ENCODE data around the gene TET2. TPM values are rescaled to one million over a fixed set of nuclear protein-coding genes. Genes with fewer than 3 reads are reported as not detected.

TET2 gene
- total RNA-seq: 10 to 100 TPM; 19.1 to 36.8 (median 30.4) TPM

GRCh38 chr4:105146276-105147015 lies at the start of gene TET2:
TSS of gene TET2 (plus strand) at chr4:105146876. CDS start at chr4:105233943, 87,067 bp downstream.
- WGBS, 2 donors: 0% methylated on average over 16 to 52 of the region's 77 CpGs
- TF ChIP-seq POLR2A (IDR thresholded peaks at IDR 0.05): peak in 3 of 4 donors; percentile 70 to 87 (median 82)
- TF ChIP-seq CTCF (IDR thresholded peaks at IDR 0.05): peak in 1 of 6 experiments; percentile 17

GRCh38 chr4:105102016-105102415 lies 44.7 kb upstream of the TET2 start:
- TF ChIP-seq POLR2A (IDR thresholded peaks at IDR 0.05) (no peak), CTCF (IDR thresholded peaks at IDR 0.05) (no peak)
- Histone ChIP-seq H3K36me3 (no peaks in the 10 kb centered on the region), H3K4me3 (no peak overlapping the region), H3K4me1 (no peaks in the 10 kb centered on the region), H3K27me3 (no peaks in the 10 kb centered on the region), H3K9me3 (peaks cover 0 to 8% (median 0%) of the 10 kb centered on the region in 3 donors), H3K27ac (no peak overlapping the region)
- intact Hi-C loops (cut with DNase I): no loop called here
- DNase-seq: no peak

More at GRCh38 chr4:105146276-105147015, at the start of gene TET2:
- H3K9me3 ChIP-seq: no peaks in the 10 kb centered on the region
- H3K36me3 ChIP-seq: no peaks in the 10 kb centered on the region
- peak within 1 kb of the TSS; percentile 75 to 93 (median 90) for H3K4me3 ChIP-seq
- no peaks in the 10 kb centered on the region for H3K27me3 ChIP-seq
- peaks cover 0 to 46% (median 16%) of the 10 kb centered on the region in 3 donors for H3K4me1 ChIP-seq
- intact Hi-C loops (cut with DNase I): no loop called here
- DNase-seq: peak; percentile 6
- peak within 1 kb of the TSS; percentile 87 to 92 (median 90) for H3K27ac ChIP-seq

GRCh38 chr4:105106426-105106825 lies 40.2 kb upstream of the TET2 start:
- no peaks in the 10 kb centered on the region for H3K9me3 ChIP-seq
- no peak overlapping the region for H3K4me3 ChIP-seq
- TF ChIP-seq CTCF (IDR thresholded peaks at IDR 0.05) (no peak), POLR2A (IDR thresholded peaks at IDR 0.05) (no peak)
- no peaks in the 10 kb centered on the region for H3K36me3 ChIP-seq
- H3K4me1 ChIP-seq: no peaks in the 10 kb centered on the region
- intact Hi-C loops (cut with DNase I): no loop called here
- DNase-seq: no peak
- H3K27ac ChIP-seq: peak overlapping the region in 1 of 4 donors; percentile 47
- no peaks in the 10 kb centered on the region for H3K27me3 ChIP-seq

- no peaks in the 10 kb centered on the region for H3K36me3 ChIP-seq
- peak overlapping the region in 1 of 4 donors; percentile 47 for H3K27ac ChIP-seq
- H3K9me3 ChIP-seq: no peaks in the 10 kb centered on the region
- no peaks in the 10 kb centered on the region for H3K27me3 ChIP-seq
- no peak for DNase-seq
- H3K4me1 ChIP-seq: no peaks in the 10 kb centered on the region
- whole genome bisulfite sequencing, 2 donors: 63 to 77% methylated on average over 5 of the region's 5 CpGs
- intact Hi-C loops (cut with DNase I): no loop called here
- no peak for TF ChIP-seq CTCF (IDR thresholded peaks at IDR 0.05)
- no peak for TF ChIP-seq POLR2A (IDR thresholded peaks at IDR 0.05)
- no peak overlapping the region for H3K4me3 ChIP-seq
Measured at GRCh38 chr4:105107095-105107856, 39.4 kb upstream of the TET2 start.

- intact Hi-C loops (cut with DNase I): no loop called here
- Histone ChIP-seq H3K9me3 (no peaks in the 10 kb centered on the region), H3K36me3 (no peaks in the 10 kb centered on the region), H3K4me1 (no peaks in the 10 kb centered on the region), H3K4me3 (no peak overlapping the region), H3K27me3 (no peaks in the 10 kb centered on the region), H3K27ac (no peak overlapping the region)
- no peak for DNase-seq
- TF ChIP-seq CTCF (IDR thresholded peaks at IDR 0.05) (no peak), POLR2A (IDR thresholded peaks at IDR 0.05) (no peak)
Measured at GRCh38 chr4:105108971-105109370, 37.7 kb upstream of the TET2 start.
